T-cell (primary cell): ENCODE data around the gene PRICKLE2. TPM values are rescaled to one million over a fixed set of nuclear protein-coding genes. Genes with fewer than 3 reads are reported as not detected.

Experiments
- ATAC-seq, 4 experiments: fragments of 200-7000 bp in 3 of 4; fragments of 150-1000 bp in 1 of 4; cut with Tn5 transposase; replicated peaks in 1 of 4; 1 replicate in 3 of 4; 2 replicates in 1 of 4; pipeline ENCODE4 v1.10.0; 2021; ENCODE audit warnings: moderate library complexity in 3 of 4, mild to moderate bottlenecking in 2 of 4, moderate number of reproducible peaks in 1 of 4
- CTCF ChIA-PET, 2 donors: fragments of 300-600 bp; sonication (Branson Sonifier 250); formaldehyde crosslinking; loops; one replicate each; lab custom pipeline; 2022; ENCODE audit warnings: antibody characterized with exemption in 2 of 2; lab: Charles Lee
- POLR2A ChIA-PET, 2 donors: fragments of 300-600 bp; sonication (Branson Sonifier 250); formaldehyde crosslinking; loops; one replicate each; lab custom pipeline; 2022; ENCODE audit warnings: antibody characterized with exemption in 2 of 2; lab: Charles Lee
- DNase-seq, 35 experiments: peaks; one replicate each; pipeline versions ENCODE4 v3.0.0 to v3.0.0-alpha.2; 2013 to 2023
- H3K27ac ChIP-seq: one replicate; pipeline ENCODE4 v1.5.1; 2013; ENCODE audit warnings: low read length
- H3K27me3 ChIP-seq, 2 experiments: replicated peaks in 1 of 2; 1 replicate in 1 of 2; 2 replicates in 1 of 2; pipeline versions ENCODE4 v1.6.1 to v1.7.0; 2013; ENCODE audit warnings: low read length in 1 of 2, mixed read lengths in 1 of 2; ENCODE audit not compliant: control insufficient read depth in 2 of 2, insufficient read depth in 2 of 2; ENCODE audit errors: extremely low read depth in 1 of 2
- H3K36me3 ChIP-seq, 2 donors: 1 replicate in 1 of 2; 2 replicates in 1 of 2; pipeline versions ENCODE4 v1.6.1 to v1.7.0; 2013; ENCODE audit warnings: low read length in 1 of 2; ENCODE audit not compliant: control insufficient read depth in 2 of 2, insufficient read depth in 1 of 2; ENCODE audit errors: extremely low read depth in 1 of 2
- H3K4me1 ChIP-seq, 2 experiments: 1 replicate in 1 of 2; 2 replicates in 1 of 2; pipeline versions ENCODE4 v1.6.1 to v1.7.0; 2013; ENCODE audit warnings: low read length in 2 of 2, mixed read lengths in 1 of 2; ENCODE audit not compliant: insufficient read depth in 2 of 2, control insufficient read depth in 1 of 2; ENCODE audit errors: extremely low read depth in 1 of 2
- H3K4me3 ChIP-seq, 2 donors: 1 replicate in 1 of 2; 2 replicates in 1 of 2; pipeline versions ENCODE4 v1.5.1 to v1.7.0; 2013; ENCODE audit warnings: mild to moderate bottlenecking in 2 of 2, low read length in 1 of 2, moderate library complexity in 1 of 2; ENCODE audit not compliant: control insufficient read depth in 1 of 2; ENCODE audit errors: extremely low read depth in 1 of 2
- H3K9me3 ChIP-seq: 2 replicates; pipeline ENCODE4 v1.7.0; 2013
- H3K27ac Mint-ChIP-seq, 2 donors: one replicate each; pipeline ENCODE4 v1.8.0; 2020 to 2021; ENCODE audit warnings: mild to moderate bottlenecking in 2 of 2, mixed read lengths in 2 of 2
- H3K27me3 Mint-ChIP-seq, 2 donors: one replicate each; pipeline ENCODE4 v1.8.0; 2021 to 2022; ENCODE audit warnings: mixed read lengths in 2 of 2
- H3K36me3 Mint-ChIP-seq: one replicate; pipeline ENCODE4 v1.8.0; 2021; ENCODE audit warnings: mixed read lengths
- H3K4me1 Mint-ChIP-seq, 3 donors: one replicate each; pipeline ENCODE4 v1.8.0; 2020 to 2022; ENCODE audit warnings: mixed read lengths in 3 of 3, mild to moderate bottlenecking in 1 of 3
- H3K4me3 Mint-ChIP-seq, 3 donors: one replicate each; pipeline ENCODE4 v1.8.0; 2020 to 2022; ENCODE audit warnings: mild to moderate bottlenecking in 3 of 3, mixed read lengths in 3 of 3, moderate library complexity in 3 of 3
- H3K9me3 Mint-ChIP-seq, 3 donors: one replicate each; pipeline ENCODE4 v1.8.0; 2020 to 2022; ENCODE audit warnings: mixed read lengths in 3 of 3
- WGBS: methylation state at CpG from one replicate; pipeline ENCODE4 v1.1.5; 2013; ENCODE audit warnings: missing lambda C conversion rate; ENCODE audit not compliant: insufficient coverage; 5-methylcytosine and 5-hydroxymethylcytosine counted together
- total RNA-seq, 35 experiments: library from RNA in 6 of 35; stranded (reverse) in 6 of 35; fragments of 120-200 nt in 1 of 35; gene quantifications; one replicate each; pipeline versions ENCODE4 v1.2.1 to v1.2.4 and lab custom pipeline; 2013 to 2026

Gene PRICKLE2
- total RNA-seq, 5 donors from 2014 or later (not counting 1 experiment from before 2014, with no cell fraction given): 0.06 to 0.13 (median 0.09) TPM; not detected in 2

DNA sequence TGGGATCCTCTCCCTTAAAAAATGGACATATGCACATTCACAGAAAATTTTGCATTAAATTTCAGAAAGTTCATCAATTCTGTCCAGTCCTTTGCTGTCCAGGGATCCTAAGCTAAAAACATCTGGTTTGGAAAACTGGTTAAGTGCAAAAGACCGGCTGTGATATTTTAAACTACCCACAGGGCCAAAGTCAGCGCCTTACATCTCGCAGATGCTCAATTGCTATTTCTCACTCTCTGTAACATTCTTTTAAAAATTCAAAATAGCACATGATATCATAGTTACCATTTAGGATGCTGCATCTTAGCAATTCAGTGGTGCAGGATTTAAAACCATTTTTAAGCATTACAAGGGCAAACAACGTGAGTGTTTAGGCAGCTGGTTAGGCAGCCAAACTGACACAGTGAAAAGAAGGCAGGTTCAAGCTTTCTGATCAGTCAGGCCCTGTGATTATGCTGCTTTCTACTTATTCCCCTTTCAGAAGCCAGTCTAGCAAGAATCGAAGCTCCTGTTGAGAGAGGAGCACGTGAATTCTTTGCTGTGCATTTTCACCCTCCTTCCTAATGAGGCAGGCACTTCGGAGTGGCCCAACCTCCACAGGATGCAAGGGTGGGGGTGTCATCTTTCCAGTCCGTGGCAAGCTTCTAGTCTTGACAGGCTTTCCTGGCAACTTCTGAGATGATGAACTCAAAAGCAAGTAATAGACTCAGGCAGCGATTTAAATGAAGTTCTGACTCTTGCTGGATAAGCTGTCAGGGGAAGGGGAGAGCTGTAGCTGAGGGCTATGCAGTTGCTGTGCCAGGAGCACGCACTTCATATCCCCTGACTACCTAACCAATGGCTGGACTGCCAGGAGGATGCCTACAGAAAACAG lies 8.8 kb downstream of the PRICKLE2 start:
- no peaks in the 10 kb centered on the region for H3K36me3 Mint-ChIP-seq
- H3K27ac Mint-ChIP-seq: no peak overlapping the region
- WGBS: 93% methylated on average over 4 of the region's 10 CpGs
- H3K36me3 ChIP-seq: no peaks in the 10 kb centered on the region
- no peak overlapping the region for H3K4me3 Mint-ChIP-seq
- ChIA-PET POLR2A (no interaction called here), CTCF (no interaction called here)
- no peaks in the 10 kb centered on the region for H3K4me1 ChIP-seq
- no peaks in the 10 kb centered on the region for H3K4me1 Mint-ChIP-seq
- no peak for DNase-seq
- H3K27me3 ChIP-seq: no peaks in the 10 kb centered on the region
- ATAC-seq: no peak
- H3K27me3 Mint-ChIP-seq: peaks cover 0 to 6% of the 10 kb centered on the region in 2 donors
- no peak overlapping the region for H3K27ac ChIP-seq
- H3K4me3 ChIP-seq: no peak overlapping the region
- H3K9me3 Mint-ChIP-seq: peaks cover 0 to 8% (median 0%) of the 10 kb centered on the region in 3 donors
- H3K9me3 ChIP-seq: no peaks in the 10 kb centered on the region

- peaks cover 0 to 6% of the 10 kb centered on the region in 2 donors for H3K27me3 Mint-ChIP-seq
- H3K36me3 Mint-ChIP-seq: no peaks in the 10 kb centered on the region
- ChIA-PET POLR2A (no interaction called here), CTCF (no interaction called here)
- no peak overlapping the region for H3K4me3 Mint-ChIP-seq
- H3K4me1 Mint-ChIP-seq: no peaks in the 10 kb centered on the region
- no peak for DNase-seq
- no peaks in the 10 kb centered on the region for H3K4me1 ChIP-seq
- peaks cover 0 to 12% (median 0%) of the 10 kb centered on the region in 3 donors for H3K9me3 Mint-ChIP-seq
- WGBS: no CpG with 5 or more reads among the region's 3 CpGs
- no peaks in the 10 kb centered on the region for H3K9me3 ChIP-seq
- no peaks in the 10 kb centered on the region for H3K27me3 ChIP-seq
- no peaks in the 10 kb centered on the region for H3K36me3 ChIP-seq
- no peak overlapping the region for H3K4me3 ChIP-seq
- H3K27ac ChIP-seq: no peak overlapping the region
- no peak for ATAC-seq
- H3K27ac Mint-ChIP-seq: no peak overlapping the region
Observed at GRCh38 chr3:64215559-64215958, 9.7 kb downstream of the PRICKLE2 start.

GRCh38 chr3:64215103-64215502 lies 10.2 kb downstream of the PRICKLE2 start:
- Mint-ChIP-seq H3K27ac (no peak overlapping the region), H3K4me3 (no peak overlapping the region), H3K4me1 (no peaks in the 10 kb centered on the region), H3K36me3 (no peaks in the 10 kb centered on the region), H3K27me3 (peaks cover 0 to 6% of the 10 kb centered on the region in 2 donors), H3K9me3 (peaks cover 0 to 12% (median 0%) of the 10 kb centered on the region in 3 donors)
- CTCF ChIA-PET: no interaction called here
- WGBS: no CpG with 5 or more reads among the region's 2 CpGs
- Histone ChIP-seq H3K27ac (no peak overlapping the region), H3K27me3 (no peaks in the 10 kb centered on the region), H3K4me3 (no peak overlapping the region), H3K4me1 (no peaks in the 10 kb centered on the region), H3K9me3 (no peaks in the 10 kb centered on the region), H3K36me3 (no peaks in the 10 kb centered on the region)
- POLR2A ChIA-PET: no interaction called here
- ATAC-seq: no peak
- no peak for DNase-seq

GRCh38 chr3:64214381-64215018 lies 10.8 kb downstream of the PRICKLE2 start:
- Histone ChIP-seq H3K4me1 (no peaks in the 10 kb centered on the region), H3K9me3 (no peaks in the 10 kb centered on the region), H3K27me3 (peaks cover 0 to 3% of the 10 kb centered on the region in 2 experiments), H3K27ac (no peak overlapping the region), H3K4me3 (no peak overlapping the region), H3K36me3 (no peaks in the 10 kb centered on the region)
- WGBS: 77% methylated on average over 8 of the region's 11 CpGs
- Mint-ChIP-seq H3K4me3 (no peak overlapping the region), H3K27ac (no peak overlapping the region), H3K4me1 (no peaks in the 10 kb centered on the region), H3K27me3 (peaks cover 0 to 5% of the 10 kb centered on the region in 2 donors), H3K9me3 (peaks cover 0 to 12% (median 0%) of the 10 kb centered on the region in 3 donors), H3K36me3 (no peaks in the 10 kb centered on the region)
- POLR2A ChIA-PET: no interaction called here
- CTCF ChIA-PET: no interaction called here
- DNase-seq (no peak), ATAC-seq (no peak)

- H3K27me3 ChIP-seq: peaks cover 0 to 3% of the 10 kb centered on the region in 2 experiments
- DNase-seq: no peak
- CTCF ChIA-PET: no interaction called here
- no peaks in the 10 kb centered on the region for H3K4me1 ChIP-seq
- Mint-ChIP-seq H3K4me1 (no peaks in the 10 kb centered on the region), H3K9me3 (peaks cover 0 to 12% (median 0%) of the 10 kb centered on the region in 3 donors), H3K27me3 (peaks cover 0 to under 1% of the 10 kb centered on the region in 2 donors), H3K4me3 (no peak overlapping the region), H3K27ac (no peak overlapping the region), H3K36me3 (no peaks in the 10 kb centered on the region)
- POLR2A ChIA-PET: no interaction called here
- ATAC-seq: no peak
- H3K36me3 ChIP-seq: no peaks in the 10 kb centered on the region
- H3K9me3 ChIP-seq: no peaks in the 10 kb centered on the region
- WGBS: 53% methylated on average over 3 of the region's 8 CpGs
- no peak overlapping the region for H3K27ac ChIP-seq
- no peak overlapping the region for H3K4me3 ChIP-seq
Observed at GRCh38 chr3:64213962-64214379, 11.3 kb downstream of the PRICKLE2 start.

- no peaks in the 10 kb centered on the region for H3K36me3 Mint-ChIP-seq
- CTCF ChIA-PET: no interaction called here
- 73% methylated on average over 4 of the region's 9 CpGs for WGBS
Observed at GRCh38 chr3:64213224-64213878, 11.9 kb downstream of the PRICKLE2 start.

More at GRCh38 chr3:64213224-64213878, 11.9 kb downstream of the PRICKLE2 start:
- H3K9me3 ChIP-seq: no peaks in the 10 kb centered on the region
- H3K4me1 ChIP-seq: no peaks in the 10 kb centered on the region
- H3K27me3 ChIP-seq: peaks cover 0 to 3% of the 10 kb centered on the region in 2 experiments
- no peak overlapping the region for H3K4me3 ChIP-seq
- H3K36me3 ChIP-seq: no peaks in the 10 kb centered on the region
- Mint-ChIP-seq H3K9me3 (peaks cover 0 to 12% (median 0%) of the 10 kb centered on the region in 3 donors), H3K27ac (no peak overlapping the region), H3K4me1 (no peaks in the 10 kb centered on the region), H3K4me3 (no peak overlapping the region), H3K27me3 (no peaks in the 10 kb centered on the region)
- H3K27ac ChIP-seq: no peak overlapping the region
- DNase-seq (no peak), ATAC-seq (no peak)
- POLR2A ChIA-PET: no interaction called here
